WTC11 (cell line): Measurements from ENCODE around the gene MEIOSIN. TPM values are rescaled to one million over a fixed set of nuclear protein-coding genes. Genes with fewer than 3 reads are reported as not detected.

Experiments
- E2F1 ChIP-seq: sonication (generic); formaldehyde crosslinking; IDR thresholded peaks from 2 replicates; pipeline ENCODE4 v1.8.0; 2022; ENCODE audit warnings: mild to moderate bottlenecking, missing genetic modification reagents
- GABPB1 ChIP-seq: sonication (generic); formaldehyde crosslinking; IDR thresholded peaks from 2 replicates; pipeline ENCODE4 v1.8.1; 2023; ENCODE audit warnings: mild to moderate bottlenecking, missing genetic modification reagents
- GRHL2 ChIP-seq: fragments of 250-450 bp; sonication (Bioruptor Pico); IDR thresholded peaks from 2 replicates; pipeline ENCODE4 v1.8.0; 2022; ENCODE audit warnings: mild to moderate bottlenecking, moderate library complexity; ENCODE audit not compliant: insufficient replicate concordance, severe bottlenecking
- MYBL2 ChIP-seq: sonication (generic); formaldehyde crosslinking; IDR thresholded peaks from 2 replicates; pipeline ENCODE4 v1.8.1; 2023; ENCODE audit warnings: mild to moderate bottlenecking, moderate library complexity, missing genetic modification reagents
- PRDM15 ChIP-seq: sonication (generic); formaldehyde crosslinking; IDR thresholded peaks from 2 replicates; pipeline ENCODE4 v1.8.0; 2022; ENCODE audit warnings: missing genetic modification reagents
- RELA ChIP-seq: sonication (generic); formaldehyde crosslinking; IDR thresholded peaks from 2 replicates; pipeline ENCODE4 v1.8.1; 2022; ENCODE audit warnings: missing genetic modification reagents, mild to moderate bottlenecking, borderline replicate concordance
- TCF7 ChIP-seq: sonication (generic); formaldehyde crosslinking; IDR thresholded peaks from 2 replicates; pipeline ENCODE4 v1.8.0; 2022; ENCODE audit warnings: mild to moderate bottlenecking, low read depth, missing genetic modification reagents, moderate library complexity
- USF2 ChIP-seq: sonication (generic); formaldehyde crosslinking; IDR thresholded peaks from 2 replicates; pipeline ENCODE4 v1.8.1; 2023; ENCODE audit warnings: mild to moderate bottlenecking, missing genetic modification reagents, moderate library complexity
- ZNF219 ChIP-seq: sonication (generic); formaldehyde crosslinking; IDR thresholded peaks from 2 replicates; pipeline ENCODE4 v1.8.0; 2023; ENCODE audit warnings: missing genetic modification reagents, mild to moderate bottlenecking, borderline replicate concordance
- ZNF416 ChIP-seq: fragments of 250-450 bp; sonication (Bioruptor Pico); IDR thresholded peaks from 2 replicates; pipeline ENCODE4 v1.9.0; 2021; ENCODE audit warnings: mild to moderate bottlenecking, inconsistent platforms
- ZNF425 ChIP-seq: fragments of 250-450 bp; sonication (Bioruptor Pico); conservative IDR thresholded peaks from 2 replicates; pipeline ENCODE4 v1.9.0; 2021; ENCODE audit warnings: mild to moderate bottlenecking
- ZNF532 ChIP-seq: fragments of 250-450 bp; sonication (Bioruptor Pico); IDR thresholded peaks from 2 replicates; pipeline ENCODE4 v1.9.0; 2021; ENCODE audit warnings: mild to moderate bottlenecking, borderline replicate concordance
- total RNA-seq: library from RNA; stranded (reverse); gene quantifications from 3 replicates; pipeline ENCODE4 v1.2.3, GENCODE V29; 2021
- TF ChIP-seq, protein P1 (sequence below): sonication (generic); formaldehyde crosslinking; IDR thresholded peaks from 2 replicates; pipeline ENCODE4 v1.8.1; 2023; ENCODE audit warnings: mild to moderate bottlenecking, moderate library complexity, missing genetic modification reagents
- TF ChIP-seq, protein P2 (sequence below): sonication (generic); formaldehyde crosslinking; IDR thresholded peaks from 2 replicates; pipeline ENCODE4 v1.8.0; 2023; ENCODE audit warnings: mild to moderate bottlenecking, missing genetic modification reagents
- TF ChIP-seq, protein P3 (sequence below): sonication (generic); formaldehyde crosslinking; IDR thresholded peaks from 2 replicates; pipeline ENCODE4 v1.8.1; 2022; ENCODE audit warnings: mild to moderate bottlenecking, moderate library complexity, missing genetic modification reagents
- TF ChIP-seq, protein P4 (sequence below): sonication (generic); formaldehyde crosslinking; IDR thresholded peaks from 2 replicates; pipeline ENCODE4 v1.8.1; 2022; ENCODE audit warnings: low read depth, mild to moderate bottlenecking, moderate library complexity, missing genetic modification reagents, borderline replicate concordance

The MEIOSIN gene
- total RNA-seq, 1 experiment from 2014 or later: not detected

GRCh38 chr19:45692187-45693105, 40.8 kb upstream of the MEIOSIN start, which contains the start of gene QPCTL (continued):
- TF ChIP-seq, protein P1, sequence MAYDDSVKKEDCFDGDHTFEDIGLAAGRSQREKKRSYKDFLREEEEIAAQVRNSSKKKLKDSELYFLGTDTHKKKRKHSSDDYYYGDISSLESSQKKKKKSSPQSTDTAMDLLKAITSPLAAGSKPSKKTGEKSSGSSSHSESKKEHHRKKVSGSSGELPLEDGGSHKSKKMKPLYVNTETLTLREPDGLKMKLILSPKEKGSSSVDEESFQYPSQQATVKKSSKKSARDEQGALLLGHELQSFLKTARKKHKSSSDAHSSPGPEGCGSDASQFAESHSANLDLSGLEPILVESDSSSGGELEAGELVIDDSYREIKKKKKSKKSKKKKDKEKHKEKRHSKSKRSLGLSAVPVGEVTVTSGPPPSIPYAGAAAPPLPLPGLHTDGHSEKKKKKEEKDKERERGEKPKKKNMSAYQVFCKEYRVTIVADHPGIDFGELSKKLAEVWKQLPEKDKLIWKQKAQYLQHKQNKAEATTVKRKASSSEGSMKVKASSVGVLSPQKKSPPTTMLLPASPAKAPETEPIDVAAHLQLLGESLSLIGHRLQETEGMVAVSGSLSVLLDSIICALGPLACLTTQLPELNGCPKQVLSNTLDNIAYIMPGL (CRISPR knock-in tag): no peak
- TF ChIP-seq GABPB1 (CRISPR knock-in tag) (peak; percentile 31; the same call in 1 of the 2 replicates), USF2 (CRISPR knock-in tag) (no peak), ZNF219 (CRISPR knock-in tag) (no peak), E2F1 (CRISPR knock-in tag) (0 out of 2 replicates have a peak, but pooled peaks have one; percentile 67), GRHL2 (CRISPR knock-in tag) (no peak), TCF7 (CRISPR knock-in tag) (no peak), MYBL2 (CRISPR knock-in tag) (no peak), ZNF532 (no peak), ZNF425 (CRISPR knock-in tag) (no peak), RELA (CRISPR knock-in tag) (0 out of 2 replicates have a peak, but pooled peaks have one; percentile 17), PRDM15 (CRISPR knock-in tag) (no peak), ZNF416 (peak; percentile 55; the same call in 1 of the 2 replicates)
- TF ChIP-seq, protein P2, sequence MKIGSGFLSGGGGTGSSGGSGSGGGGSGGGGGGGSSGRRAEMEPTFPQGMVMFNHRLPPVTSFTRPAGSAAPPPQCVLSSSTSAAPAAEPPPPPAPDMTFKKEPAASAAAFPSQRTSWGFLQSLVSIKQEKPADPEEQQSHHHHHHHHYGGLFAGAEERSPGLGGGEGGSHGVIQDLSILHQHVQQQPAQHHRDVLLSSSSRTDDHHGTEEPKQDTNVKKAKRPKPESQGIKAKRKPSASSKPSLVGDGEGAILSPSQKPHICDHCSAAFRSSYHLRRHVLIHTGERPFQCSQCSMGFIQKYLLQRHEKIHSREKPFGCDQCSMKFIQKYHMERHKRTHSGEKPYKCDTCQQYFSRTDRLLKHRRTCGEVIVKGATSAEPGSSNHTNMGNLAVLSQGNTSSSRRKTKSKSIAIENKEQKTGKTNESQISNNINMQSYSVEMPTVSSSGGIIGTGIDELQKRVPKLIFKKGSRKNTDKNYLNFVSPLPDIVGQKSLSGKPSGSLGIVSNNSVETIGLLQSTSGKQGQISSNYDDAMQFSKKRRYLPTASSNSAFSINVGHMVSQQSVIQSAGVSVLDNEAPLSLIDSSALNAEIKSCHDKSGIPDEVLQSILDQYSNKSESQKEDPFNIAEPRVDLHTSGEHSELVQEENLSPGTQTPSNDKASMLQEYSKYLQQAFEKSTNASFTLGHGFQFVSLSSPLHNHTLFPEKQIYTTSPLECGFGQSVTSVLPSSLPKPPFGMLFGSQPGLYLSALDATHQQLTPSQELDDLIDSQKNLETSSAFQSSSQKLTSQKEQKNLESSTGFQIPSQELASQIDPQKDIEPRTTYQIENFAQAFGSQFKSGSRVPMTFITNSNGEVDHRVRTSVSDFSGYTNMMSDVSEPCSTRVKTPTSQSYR (CRISPR knock-in tag): 0 out of 2 replicates have a peak, but pooled peaks have one; percentile 18
- TF ChIP-seq, protein P3, sequence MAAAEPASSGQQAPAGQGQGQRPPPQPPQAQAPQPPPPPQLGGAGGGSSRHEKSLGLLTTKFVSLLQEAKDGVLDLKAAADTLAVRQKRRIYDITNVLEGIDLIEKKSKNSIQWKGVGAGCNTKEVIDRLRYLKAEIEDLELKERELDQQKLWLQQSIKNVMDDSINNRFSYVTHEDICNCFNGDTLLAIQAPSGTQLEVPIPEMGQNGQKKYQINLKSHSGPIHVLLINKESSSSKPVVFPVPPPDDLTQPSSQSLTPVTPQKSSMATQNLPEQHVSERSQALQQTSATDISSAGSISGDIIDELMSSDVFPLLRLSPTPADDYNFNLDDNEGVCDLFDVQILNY: no peak
- TF ChIP-seq, protein P4, sequence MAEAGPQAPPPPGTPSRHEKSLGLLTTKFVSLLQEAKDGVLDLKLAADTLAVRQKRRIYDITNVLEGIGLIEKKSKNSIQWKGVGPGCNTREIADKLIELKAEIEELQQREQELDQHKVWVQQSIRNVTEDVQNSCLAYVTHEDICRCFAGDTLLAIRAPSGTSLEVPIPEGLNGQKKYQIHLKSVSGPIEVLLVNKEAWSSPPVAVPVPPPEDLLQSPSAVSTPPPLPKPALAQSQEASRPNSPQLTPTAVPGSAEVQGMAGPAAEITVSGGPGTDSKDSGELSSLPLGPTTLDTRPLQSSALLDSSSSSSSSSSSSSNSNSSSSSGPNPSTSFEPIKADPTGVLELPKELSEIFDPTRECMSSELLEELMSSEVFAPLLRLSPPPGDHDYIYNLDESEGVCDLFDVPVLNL (CRISPR knock-in tag): 0 out of 2 replicates have a peak, but pooled peaks have one; percentile 27
